Activated CD4-positive, alpha-beta T cell treated with anti-CD3 and anti-CD28 coated beads, Interleukin-10, Interleukin-2, amounts not matched to agents 100 ng/mL and 50 ng/mL, durations not matched to agents 16 hours and 8 hours (primary cell): ENCODE data around the gene IL3.

Experiments
- DNase-seq: peaks from one replicate; pipeline ENCODE4 v3.0.0-alpha.2; 2020

The IL3 gene

DNA sequence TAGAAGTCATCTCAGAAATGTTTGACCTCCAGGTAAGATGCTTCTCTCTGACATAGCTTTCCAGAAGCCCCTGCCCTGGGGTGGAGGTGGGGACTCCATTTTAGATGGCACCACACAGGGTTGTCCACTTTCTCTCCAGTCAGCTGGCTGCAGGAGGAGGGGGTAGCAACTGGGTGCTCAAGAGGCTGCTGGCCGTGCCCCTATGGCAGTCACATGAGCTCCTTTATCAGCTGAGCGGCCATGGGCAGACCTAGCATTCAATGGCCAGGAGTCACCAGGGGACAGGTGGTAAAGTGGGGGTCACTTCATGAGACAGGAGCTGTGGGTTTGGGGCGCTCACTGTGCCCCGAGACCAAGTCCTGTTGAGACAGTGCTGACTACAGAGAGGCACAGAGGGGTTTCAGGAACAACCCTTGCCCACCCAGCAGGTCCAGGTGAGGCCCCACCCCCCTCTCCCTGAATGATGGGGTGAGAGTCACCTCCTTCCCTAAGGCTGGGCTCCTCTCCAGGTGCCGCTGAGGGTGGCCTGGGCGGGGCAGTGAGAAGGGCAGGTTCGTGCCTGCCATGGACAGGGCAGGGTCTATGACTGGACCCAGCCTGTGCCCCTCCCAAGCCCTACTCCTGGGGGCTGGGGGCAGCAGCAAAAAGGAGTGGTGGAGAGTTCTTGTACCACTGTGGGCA is 13.8 kb downstream of the IL3 start:
- DNase-seq, result no peak

DNA sequence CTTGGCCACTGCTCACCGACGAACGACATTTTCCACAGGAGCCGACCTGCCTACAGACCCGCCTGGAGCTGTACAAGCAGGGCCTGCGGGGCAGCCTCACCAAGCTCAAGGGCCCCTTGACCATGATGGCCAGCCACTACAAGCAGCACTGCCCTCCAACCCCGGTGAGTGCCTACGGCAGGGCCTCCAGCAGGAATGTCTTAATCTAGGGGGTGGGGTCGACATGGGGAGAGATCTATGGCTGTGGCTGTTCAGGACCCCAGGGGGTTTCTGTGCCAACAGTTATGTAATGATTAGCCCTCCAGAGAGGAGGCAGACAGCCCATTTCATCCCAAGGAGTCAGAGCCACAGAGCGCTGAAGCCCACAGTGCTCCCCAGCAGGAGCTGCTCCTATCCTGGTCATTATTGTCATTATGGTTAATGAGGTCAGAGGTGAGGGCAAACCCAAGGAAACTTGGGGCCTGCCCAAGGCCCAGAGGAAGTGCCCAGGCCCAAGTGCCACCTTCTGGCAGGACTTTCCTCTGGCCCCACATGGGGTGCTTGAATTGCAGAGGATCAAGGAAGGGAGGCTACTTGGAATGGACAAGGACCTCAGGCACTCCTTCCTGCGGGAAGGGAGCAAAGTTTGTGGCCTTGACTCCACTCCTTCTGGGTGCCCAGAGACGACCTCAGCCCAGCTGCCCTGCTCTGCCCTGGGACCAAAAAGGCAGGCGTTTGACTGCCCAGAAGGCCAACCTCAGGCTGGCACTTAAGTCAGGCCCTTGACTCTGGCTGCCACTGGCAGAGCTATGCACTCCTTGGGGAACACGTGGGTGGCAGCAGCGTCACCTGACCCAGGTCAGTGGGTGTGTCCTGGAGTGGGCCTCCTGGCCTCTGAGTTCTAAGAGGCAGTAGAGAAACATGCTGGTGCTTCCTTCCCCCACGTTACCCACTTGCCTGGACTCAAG is 14.6 kb downstream of the IL3 start:
- DNase-seq, result peak; percentile 69

DNA sequence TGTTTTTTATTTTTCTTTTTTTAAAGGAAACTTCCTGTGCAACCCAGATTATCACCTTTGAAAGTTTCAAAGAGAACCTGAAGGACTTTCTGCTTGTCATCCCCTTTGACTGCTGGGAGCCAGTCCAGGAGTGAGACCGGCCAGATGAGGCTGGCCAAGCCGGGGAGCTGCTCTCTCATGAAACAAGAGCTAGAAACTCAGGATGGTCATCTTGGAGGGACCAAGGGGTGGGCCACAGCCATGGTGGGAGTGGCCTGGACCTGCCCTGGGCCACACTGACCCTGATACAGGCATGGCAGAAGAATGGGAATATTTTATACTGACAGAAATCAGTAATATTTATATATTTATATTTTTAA is 15.2 kb downstream of the IL3 start:
- DNase-seq, result no peak

DNA sequence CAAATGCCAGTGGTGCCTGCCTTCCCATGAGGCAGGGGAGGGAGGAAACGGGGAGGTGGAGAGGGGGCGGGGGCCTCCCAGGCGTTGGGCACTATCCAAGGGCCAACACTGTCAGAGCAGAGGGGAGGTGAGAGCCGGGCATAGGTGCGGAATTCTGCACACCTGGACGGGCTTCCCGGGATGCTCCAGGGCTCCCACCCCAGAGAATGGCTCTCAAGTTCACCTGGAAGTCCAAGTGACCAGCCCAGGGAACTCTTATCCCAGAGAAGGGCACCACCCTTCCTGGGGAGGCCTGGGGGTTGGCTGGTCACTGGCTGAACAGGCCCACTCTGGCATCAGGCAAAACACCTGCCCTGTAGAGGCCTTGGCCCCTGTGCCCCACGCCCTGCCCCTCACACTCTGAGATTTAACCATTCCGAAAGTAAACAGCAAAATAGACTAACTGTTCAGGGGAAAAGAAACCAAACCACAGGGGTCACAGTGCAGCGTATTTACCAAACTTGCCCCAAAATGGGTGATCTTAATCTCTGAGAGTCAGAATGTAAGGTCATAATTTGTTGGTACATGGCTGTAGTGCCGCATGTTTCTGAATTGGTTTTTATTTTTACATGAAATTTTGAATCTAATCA is 15.9 kb downstream of the IL3 start:
- peak; percentile 55 for DNase-seq

DNA sequence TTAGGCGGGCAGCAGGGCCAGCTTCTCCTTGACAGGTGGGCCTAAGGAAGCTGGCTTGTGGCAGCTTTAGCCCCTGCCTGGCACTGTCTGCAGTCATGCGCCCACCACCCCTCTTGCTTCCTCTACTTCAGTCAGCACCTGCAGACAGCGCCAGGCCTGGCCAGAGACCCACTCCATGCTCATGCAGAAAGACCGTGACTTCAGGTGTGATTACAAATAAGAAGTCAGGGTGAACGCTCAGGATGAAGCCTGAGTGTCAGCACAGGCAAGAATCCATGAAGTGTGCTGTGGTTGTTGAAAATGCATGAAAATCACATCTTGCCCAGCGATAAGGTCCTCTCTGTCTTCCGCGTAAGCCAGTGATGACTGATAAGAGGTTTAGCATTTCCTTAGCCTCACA is 16.5 kb downstream of the IL3 start:
- DNase-seq, result no peak

DNA sequence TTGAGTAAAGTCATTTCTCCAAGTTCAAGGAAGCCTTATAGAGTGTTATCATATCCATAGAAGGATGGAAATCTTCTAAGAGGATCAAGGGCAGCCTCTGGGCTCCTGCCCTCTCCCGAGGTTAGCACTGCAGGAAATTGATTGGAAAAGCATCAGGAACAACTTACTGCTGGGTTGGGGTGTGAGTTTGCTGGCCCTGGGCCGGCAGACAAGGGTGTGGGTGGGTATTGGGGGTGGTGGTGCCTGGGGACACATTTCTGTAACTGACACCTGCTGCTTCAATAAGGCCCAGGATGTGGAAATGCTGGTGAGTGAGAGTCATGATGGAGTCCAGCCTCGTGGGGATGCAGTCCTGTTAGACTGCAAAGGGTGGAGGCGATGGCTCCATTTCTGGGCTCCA is 18.6 kb downstream of the IL3 start:
- no peak for DNase-seq

DNA sequence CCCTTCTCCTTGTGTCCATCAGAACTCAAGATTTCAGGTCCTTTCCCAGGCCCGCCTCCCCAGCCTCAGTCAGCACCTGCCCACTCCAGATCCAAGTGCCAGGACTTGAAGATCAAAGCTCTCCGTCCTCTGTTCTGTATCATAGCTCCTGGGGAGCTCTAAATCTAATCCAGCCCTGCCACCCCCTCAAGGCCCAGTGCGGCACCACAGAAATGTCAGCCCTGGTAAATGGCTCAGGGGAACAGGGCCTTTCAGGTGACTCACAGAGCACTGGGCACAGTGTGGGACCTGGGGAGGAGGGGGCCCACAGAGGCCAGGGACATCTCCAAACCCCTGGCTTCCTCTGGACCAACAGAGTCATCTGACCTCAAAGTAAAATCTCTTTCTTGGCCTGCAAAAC is 19.2 kb downstream of the IL3 start:
- no peak for DNase-seq

DNA sequence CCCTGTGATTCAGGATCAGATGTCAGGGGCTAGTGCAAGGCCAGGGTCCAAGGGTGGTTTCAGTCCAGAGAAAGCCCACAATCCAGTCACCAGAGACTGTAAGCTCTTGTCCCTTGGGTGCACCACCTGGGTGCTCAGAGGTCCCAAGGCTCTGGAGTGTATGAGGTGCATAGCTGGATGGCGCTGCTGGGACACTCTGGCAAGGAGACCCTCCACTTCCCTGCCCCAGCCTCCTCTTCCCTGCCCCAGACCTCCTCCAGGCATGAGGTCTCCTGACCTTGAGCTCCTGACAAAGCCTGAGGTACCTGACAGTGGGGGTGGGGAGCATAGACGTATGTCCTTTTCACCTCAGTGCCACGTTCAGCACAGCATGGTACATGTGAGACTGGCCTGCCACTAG is 20.1 kb downstream of the IL3 start:
- no peak for DNase-seq

DNA sequence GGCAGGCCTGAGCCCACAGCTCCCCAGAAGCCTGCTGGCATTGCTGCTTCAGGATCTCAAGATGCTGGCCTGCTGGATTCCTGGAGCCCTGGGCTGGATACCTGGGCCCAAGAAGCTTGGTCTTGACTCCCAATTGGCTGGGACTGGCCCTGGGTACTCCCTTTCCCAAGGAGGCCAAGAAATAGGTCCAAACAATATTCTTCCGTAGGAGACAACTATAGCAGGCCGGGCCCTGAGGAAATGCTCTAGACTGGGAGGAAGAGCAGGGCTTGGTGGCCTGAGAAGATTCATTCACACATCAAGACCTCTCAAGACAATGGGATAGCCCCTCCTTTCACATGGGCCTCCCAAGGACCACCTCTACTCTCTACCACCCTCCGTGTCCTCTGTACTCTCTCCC is 21.0 kb downstream of the IL3 start:
- DNase-seq, result no peak

DNA sequence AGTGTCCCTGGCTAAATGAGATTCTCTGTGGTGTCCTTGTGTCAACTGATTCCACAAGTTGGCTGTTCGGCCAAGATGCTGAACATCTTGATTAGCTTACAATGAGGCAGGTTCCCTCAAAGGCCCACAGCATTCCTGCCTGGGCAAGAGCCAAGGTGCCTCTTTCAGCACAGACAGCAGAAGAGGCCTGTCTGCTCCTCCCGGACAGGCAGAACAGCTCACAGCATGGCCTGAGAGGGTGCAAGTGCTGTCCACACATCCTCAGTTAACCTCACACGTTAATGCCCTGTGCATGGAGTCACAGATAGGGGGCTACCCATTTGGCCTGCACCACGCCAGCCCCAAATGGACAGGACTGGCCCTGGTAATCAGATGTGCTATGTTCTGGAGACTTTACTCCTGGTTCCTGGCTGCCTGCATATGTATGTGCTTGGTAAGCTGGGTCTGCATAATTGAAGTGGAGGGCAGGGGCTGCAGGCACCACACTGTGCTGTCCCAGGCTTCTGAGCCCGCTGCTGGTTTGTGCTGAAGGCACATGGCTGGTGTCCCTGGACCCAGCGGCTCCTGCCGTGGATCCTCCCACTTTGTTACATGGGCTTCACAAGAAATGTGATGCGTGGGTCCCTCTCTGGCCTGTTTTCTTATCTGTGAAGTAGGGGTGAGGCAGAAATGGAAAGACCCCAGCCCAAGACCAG is 22.0 kb downstream of the IL3 start:
- no peak for DNase-seq

DNA sequence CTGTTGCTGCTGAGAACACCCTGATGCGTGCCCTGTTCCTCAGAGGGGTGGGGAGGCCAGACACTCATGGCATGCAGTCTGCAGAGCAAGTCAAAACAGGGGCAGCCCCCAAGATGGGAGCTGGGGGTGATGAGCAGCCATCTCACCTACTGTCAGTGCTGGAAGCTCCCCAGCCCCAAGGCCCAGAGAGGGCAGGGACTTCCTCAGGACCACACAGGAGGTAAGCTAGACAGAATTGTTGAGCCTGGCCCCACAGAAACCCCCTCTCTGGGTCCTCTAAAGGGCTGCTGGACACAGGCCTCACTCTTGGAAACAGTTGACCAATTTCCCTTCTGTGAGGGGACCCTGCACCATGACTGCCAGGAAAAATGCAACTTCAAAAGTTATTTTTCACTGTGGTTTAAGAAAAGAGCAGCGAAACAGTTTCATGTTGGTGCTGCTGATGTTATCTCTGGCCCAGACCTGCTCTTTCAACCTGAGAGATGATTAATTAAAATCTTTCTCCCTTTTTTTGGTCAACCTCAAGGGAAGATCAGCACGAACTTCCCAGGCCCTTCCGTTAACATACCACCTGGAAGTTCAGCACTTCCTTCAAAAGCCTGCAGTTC is 22.7 kb downstream of the IL3 start:
- peak; percentile 61 for DNase-seq

DNA sequence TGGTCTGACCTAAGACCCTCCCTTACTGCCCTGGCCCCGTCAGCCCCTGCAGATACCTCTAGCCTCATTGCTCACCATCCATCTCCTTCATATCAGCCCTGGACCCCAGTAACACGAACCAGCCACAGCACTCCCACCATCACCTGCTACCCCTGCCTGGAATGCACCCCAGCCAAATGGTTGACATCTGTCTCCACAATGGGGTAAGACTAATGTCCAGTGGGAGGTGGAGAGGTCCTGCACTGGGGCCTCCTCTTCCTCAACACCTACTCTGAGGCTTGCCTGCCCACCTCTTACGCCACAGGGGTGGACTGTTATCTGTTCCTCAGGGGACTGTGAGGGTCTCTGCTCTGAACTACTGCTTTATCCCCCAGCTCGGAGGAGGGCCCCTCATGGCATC is 25.2 kb downstream of the IL3 start:
- no peak for DNase-seq

DNA sequence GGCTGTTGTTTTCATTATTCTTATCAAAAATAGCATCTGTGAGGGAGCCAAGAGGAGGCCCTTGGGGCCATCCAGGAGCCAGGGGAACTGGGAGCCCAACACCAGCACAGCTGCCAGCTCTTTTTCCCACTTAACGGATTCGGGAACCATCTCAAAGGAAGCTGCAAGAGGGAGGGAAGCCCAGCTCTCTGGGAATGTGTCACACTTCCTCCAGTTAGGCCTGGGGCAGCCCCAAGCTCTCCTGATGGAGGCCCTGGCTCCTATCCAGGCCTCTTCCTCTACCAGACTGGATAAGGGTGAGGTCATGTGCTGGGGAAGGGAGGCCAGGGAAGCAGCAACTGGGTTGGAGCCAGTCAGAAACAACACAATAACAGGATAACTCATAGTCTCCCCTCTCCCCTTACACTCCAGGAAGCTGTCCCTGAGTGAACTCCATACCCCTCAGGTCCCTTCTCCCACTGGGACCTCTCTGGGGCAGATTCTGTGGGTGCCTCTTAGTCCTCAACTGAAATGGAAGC is 25.9 kb downstream of the IL3 start:
- DNase-seq, result no peak

DNA sequence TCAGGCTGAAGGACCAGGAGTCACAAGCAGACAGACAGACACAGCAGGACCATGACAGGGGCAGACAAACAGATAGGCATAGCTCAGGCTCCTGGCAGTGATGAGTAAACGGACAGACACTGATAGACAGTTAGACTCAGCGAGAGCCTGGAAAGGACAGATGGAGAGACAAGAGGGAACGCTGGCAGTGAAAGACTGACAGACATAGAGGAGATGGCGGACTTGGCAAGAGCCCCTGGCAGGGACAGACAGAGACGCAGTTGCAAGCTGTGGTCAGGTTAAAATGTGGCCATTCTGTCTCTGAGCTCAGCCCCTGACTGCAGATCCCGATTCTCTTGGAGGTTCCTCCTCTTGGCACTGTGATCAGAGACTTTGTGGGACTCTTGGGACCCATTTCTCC is 26.7 kb downstream of the IL3 start:
- no peak for DNase-seq

DNA sequence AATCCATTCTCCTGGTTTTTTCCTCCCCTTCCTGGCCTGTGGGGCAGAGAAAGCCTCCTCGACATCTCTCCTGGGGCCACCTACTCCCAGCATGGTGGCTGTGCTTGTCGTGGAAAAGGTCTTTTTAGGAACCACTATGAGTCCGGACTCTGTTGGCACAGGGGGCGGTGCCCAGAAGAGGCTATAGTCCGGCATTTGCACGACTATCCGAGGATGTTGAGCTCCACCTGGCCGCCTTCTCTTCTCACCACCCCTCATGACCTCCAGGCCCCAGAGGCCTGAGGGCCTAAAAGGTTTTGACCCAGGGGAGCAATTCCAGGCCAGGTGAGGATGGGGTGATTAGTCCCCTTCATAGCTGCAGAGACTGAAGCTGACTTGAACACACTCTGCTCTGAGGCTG is 27.2 kb downstream of the IL3 start:
- DNase-seq, result no peak

DNA sequence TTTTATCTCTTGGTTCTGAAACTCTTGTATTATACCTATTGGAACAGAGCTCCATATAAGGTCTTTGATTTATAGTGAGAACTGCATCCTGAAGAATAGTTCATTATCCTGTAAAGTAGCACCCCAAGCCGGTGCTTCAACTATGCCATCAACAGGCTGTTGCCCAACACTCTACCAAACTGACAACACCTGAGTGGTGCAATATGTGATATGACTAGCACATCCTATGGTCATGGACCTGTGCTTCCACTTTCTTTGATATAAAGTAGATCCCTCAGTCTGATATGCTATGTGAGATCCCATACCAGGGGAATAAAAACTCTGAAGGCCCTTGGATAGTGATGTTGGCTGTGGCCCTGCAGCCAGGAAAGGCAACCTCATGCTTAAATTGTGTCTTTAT is 28.9 kb downstream of the IL3 start:
- DNase-seq, result no peak

DNA sequence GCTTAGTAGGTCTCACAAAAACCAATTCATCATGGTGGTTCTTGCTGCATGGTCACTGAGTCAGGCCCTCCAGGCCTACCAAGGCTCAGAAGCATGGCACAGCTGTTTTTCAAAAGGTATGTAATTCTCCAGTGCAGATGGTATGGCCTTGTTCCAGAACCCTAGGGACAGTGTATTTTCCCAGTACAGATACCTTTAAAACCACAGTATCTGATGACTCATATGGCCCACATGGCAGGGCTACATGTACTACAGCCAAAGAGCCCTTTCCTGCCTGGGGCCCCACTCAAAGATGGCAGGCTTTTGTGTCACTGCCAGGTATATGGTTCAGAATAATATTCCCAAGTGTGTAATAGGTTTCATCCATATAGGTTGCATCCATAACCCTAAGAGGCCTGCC is 29.7 kb downstream of the IL3 start:
- DNase-seq, result peak; percentile 55

DNA sequence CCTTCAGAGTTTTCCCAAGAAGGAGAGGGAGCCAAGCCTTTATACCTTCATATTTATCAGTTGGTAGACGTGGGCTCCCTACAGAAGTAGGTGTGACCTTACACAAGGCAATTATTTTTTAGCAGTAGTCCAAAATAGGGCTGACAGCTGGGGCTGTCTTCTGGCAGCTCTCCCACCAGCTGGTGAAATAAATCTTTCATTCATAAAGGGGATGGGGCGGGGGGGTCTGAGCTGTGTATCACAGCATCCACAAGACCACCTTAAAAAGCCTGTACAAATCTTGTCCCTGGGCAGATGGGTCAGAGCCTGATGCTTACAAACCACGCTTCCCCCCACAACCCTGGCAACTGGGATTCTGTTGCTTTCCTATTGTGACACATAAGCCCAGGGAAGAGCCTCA is 32.8 kb downstream of the IL3 start:
- DNase-seq, result no peak

DNA sequence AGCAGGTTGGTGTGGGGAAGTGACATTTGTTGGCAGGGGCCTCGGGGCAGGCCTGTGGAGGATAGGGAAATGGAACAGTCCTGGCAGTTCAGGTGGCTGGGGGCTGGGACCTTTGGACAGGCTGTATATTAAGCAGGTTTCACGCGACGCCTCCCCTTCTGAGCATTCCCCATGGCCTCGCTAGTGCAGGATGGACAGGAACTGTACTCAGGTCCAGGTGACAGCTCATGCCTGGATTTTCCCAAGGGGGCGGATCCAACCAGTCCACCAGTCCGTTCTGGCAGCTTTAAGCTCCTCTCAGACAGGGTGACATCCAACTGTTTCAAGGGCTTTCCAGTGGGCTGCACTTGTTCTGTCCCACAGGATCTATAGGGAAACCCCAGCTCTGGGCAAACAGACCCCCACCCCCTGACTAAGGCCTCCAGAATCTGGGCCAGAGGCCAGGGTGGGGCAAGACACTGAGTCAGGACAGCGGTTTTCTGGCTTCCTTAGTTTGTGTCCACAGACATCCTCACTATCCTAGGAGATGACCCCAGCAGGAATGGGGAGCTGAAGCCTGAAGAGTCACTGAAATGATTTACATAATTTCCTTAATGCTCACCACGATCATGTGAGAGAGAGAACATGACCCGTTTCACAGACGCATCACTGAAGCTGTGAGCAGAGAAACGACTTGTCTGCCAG is 34.1 kb downstream of the IL3 start:
- DNase-seq, result no peak

DNA sequence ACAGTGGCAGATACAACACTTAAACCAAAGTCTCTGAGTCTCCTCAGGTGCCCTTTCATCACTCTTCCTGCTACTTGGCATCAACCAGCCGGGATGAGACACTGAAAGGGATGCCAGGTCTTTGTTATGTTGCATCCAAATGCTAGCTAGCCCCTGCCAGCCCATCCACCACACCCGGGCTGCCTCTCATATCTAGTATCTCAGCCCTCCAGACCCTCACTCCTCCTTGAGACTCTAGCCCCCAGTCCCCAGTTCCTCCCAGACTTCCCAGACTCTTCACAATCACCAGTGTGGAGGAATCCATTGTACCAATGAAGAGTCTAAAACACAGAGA is 34.6 kb downstream of the IL3 start:
- DNase-seq, result no peak

DNA sequence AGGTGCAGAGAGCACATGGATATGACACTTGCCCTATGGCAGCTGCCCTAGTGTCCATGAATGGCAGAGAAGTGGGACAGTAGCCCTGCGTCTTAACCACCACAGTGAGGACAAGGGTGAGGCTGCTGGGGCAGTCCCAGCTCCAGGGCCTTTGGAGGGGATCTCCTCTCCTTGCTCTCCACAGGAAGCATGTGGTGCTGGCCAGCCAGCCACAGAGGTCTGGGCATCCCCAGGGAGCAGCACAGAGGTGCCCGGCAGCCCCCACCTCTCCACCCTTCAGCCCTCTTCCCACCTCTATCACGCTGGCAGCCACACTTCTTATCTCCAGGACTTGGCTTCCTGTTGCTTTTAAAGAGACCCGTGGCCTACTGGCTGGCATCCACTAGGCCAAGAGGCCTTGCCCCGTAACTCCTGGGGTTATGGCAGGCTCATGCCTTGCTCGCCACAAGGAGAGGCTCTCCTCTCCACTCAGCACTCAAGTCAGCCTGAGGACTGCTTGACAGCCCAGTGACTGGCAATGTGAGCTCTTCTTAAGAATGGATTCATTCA is 35.0 kb downstream of the IL3 start:
- no peak for DNase-seq

DNA sequence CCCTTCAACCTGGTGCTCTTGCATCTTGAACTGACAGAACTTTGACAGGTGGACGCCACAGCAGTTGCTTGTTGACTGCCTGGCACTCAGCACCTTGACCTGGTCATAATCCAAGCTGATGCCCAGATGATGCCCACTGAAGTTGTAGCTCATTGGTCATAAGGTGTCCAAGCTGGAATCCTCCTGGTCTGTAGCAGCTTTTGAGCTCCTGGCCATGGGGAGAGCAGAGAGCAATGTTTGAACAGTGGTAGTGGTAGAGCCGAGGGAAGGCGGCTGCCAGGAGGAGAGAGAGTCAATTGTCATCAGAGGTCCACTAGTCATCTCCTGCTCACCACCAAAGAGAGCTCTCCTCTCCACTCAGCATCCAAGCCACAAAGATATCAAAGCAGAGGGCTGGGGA is 36.4 kb downstream of the IL3 start:
- no peak for DNase-seq
